GM18505 (cell line): Measurements from ENCODE around the gene HRH4.
A peak's percentile ranks its signal among the peaks of the same experiment; 100 is the strongest.

Source experiments
- ATAC-seq: cut with Tn5 transposase; IDR thresholded peaks from one replicate; pipeline ENCODE4 v1.9.1; 2021; ENCODE audit not compliant: unreplicated experiment
- POLR2A ChIP-seq: IDR thresholded peaks from 4 replicates; pipeline ENCODE4 v1.6.1; 2011; ENCODE audit warnings: borderline replicate concordance; ENCODE audit not compliant: insufficient read depth, insufficient read length; ENCODE audit errors: extremely low read depth

HRH4 gene, protein sequence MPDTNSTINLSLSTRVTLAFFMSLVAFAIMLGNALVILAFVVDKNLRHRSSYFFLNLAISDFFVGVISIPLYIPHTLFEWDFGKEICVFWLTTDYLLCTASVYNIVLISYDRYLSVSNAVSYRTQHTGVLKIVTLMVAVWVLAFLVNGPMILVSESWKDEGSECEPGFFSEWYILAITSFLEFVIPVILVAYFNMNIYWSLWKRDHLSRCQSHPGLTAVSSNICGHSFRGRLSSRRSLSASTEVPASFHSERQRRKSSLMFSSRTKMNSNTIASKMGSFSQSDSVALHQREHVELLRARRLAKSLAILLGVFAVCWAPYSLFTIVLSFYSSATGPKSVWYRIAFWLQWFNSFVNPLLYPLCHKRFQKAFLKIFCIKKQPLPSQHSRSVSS

DNA sequence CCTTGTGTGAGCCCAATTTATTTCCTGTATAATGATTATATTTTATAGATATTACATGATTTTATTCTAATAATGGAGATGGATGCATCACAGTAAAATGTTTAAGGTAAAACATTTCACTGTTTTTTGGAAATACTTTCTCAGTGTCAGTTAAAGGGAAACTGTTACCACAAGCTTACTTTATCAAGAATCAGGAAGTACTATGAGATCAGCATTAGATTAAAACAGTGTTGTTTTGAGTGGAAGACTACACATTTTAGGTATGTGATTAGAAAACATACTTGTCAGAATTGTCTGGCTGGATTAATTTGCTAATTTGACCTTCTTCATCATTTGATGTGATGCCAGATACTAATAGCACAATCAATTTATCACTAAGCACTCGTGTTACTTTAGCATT, at the start of gene HRH4:
TSS of gene HRH4 (plus strand) at position 250 of the 400 bp plus-strand sequence. CDS start at position 342, 92 bp downstream.
- no peak for TF ChIP-seq POLR2A
- no peak for ATAC-seq

DNA sequence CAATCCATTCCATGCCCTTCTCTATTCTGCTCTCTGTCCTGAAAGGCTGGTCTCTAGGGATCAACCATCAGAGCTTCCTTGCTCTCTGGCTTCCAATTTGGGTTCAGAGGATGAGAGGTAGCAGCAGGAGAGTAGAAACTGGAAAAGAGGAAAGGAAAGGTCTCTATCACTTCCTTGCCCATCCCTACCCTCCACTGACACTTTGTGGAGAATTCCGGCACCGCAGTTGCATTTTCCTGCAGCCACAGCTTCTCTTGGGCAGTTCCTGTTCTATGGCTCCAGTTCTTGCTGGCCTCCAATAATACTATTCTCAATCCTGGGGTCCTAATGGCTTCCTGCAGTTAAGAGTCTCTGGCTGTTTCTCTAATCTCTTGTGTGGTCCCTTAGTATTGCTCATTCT, 47.3 kb upstream of the HRH4 start:
- no peak for TF ChIP-seq POLR2A
- no peak for ATAC-seq

DNA sequence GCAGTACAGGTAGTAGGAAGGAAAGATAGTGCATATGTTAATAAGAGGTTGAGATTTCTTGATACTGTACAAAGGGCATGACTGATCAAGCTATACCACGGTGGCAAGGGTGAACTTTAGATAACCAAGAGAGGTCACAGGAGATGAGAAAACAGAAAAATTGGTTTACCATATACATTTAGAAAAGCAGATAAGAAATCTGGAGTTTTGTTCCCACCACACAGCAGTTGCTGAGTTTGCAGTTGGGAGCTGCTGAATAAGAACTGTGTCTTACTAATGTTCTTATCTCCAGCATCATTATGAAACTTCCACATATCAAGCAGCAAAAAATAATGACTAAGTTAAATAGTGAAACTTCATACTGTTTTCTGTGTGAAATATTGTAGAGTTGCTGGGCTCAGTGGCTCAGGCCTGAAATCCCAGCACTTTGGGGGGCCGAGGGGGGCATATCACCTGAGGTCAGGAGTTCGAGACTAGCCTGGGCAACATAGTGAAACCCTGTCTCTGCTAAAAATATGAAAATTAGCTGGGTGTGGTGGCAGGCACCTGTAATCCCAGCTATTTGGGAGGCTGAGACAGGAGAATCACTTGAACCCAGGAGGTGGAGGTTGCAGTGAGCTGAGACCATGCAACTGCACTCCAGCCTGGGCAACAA, 46.0 kb upstream of the HRH4 start:
- TF ChIP-seq POLR2A: no peak
- no peak for ATAC-seq

DNA sequence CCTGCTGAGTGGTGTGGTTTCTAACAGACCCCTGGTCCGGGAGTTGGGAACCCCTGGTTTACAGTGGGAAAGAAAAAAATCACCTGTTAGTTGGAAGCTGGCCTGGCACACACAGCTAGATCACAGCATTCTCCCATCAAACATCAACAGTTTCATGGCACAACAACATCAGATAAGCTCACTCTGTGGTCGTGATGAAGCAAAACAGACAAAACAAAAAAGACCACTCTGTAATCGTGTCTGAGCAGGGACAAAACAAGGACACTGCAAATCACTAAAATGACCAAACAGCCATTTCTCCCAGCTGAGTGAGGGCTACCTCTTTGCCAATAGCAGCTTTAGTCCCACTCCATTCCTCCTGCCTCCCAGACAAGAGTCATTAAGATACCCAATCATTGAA, 43.0 kb upstream of the HRH4 start:
- no peak for ATAC-seq
- no peak for TF ChIP-seq POLR2A

DNA sequence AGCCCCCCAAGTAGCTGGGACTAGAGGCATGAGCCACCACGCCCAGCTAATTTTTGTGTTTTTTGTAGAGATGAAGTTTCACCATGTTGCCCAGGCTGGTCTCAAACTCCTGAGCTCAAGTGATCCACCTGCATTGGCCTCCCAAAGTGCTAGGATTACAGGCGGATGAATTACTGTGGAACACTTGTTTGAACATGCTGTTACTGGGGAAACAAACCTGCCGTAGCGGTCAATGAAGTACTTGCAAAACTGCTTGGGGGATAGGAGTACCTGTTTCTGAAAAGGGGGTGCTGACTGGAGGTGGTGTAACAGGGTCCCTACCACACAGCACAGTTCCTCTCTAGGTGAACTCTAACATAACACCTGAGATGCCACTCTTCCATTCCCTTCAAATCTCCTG, 39.9 kb upstream of the HRH4 start:
- no peak for ATAC-seq
- no peak for TF ChIP-seq POLR2A

DNA sequence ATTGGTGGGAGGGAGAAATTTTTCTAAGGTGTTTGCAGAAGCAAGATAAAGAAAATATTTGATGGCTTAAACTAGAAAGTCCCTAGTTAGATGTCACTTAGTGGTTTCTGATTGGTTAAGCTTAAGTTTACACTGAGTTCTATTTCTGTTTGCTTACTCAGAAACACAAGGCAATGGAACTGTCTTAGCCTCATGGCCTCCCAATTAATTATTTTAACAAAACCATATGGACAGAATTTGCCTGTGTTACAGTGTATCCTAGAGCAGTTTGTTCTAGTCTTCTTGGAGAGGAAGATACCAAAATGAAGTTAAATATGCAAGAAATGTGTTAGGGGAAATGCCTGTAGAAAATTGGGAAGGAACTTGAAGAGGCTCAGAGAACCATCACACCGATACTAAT, 38.6 kb upstream of the HRH4 start:
- ATAC-seq: no peak
- TF ChIP-seq POLR2A: no peak

DNA sequence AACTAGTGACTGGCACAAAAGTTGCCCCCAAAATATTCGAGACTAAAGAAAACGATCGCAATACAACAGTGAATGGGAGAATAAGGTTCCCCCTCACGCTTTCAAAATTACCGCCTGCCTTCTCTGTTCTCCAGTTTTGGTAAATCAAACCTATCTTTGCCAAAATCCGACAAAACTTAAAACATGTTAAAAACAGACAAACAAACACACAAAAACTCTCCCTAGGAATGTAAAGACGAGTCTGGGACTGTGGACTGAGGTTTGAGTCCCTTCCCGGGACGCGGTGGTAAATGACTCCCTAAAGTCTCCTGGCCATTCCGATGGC, 34.4 kb upstream of the HRH4 start:
- no peak for ATAC-seq
- no peak for TF ChIP-seq POLR2A

DNA sequence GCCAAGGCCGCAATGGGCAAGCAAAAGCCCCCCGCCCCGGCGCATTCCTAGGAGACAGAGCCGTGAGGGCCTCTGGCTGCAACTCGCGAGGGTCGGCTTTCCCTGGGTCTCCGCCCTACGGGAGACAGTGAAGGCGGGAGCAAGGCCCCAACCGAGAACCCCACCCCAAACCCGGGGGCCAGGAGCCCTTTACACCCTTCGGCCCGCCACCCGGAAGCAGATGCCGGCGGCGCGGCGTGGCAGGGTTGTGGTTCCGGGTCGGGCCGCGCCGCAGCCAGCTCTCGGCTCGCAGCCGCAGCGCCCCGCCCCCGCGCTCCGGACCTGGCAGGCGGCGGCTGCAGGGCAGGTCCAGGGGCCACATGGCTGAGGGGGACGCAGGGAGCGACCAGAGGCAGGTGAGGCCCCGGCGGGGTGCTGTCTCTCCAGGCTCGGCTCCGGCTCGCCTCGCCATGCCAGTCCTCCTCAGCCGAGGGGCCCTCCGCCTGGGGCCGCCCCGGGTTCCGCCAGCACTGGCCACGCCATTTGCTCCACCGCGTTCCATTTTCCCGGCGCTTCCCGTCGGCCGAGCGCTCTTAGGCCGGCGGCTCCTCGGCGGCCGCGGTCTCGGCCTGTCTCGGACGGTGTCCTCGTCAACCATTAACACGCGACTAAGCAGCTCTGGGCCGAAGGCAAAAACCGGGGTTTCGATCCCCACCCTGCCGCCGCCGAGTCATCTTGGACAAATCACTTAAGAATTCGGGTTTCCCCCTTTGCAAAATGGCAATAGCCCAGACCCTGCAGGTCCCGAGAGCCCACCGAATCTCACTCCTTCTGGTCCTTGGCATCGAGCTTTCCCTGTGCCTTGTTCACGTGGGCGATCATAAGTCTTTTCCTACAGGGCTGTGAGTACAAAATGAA, 33.8 kb upstream of the HRH4 start, which contains the start of gene IMPACT:
TSS of gene IMPACT (plus strand) at position 273 of the 897 bp plus-strand sequence. CDS start at position 360, 87 bp downstream.
- ATAC-seq: peak; percentile 91
- peak; percentile 48 for TF ChIP-seq POLR2A

DNA sequence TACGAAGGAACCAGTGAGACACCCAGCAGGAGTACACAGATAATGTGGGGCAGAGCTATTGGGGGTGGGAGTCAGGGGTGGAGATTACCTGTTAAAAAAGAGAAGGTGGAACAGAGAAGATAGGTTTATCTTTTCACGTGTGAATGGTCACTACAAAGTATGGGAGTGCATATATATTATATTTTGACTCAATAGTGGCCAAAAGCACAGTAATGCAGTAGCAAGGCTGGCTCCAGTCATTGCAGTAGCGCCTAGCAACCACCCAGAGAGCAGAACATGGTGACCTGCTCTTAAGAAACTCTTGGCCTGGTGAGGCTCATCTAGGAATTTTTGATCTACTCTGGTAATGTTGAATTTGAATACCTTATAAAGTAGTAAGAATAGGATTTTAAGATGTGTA, 33.0 kb upstream of the HRH4 start:
- ATAC-seq: no peak
- TF ChIP-seq POLR2A: no peak

DNA sequence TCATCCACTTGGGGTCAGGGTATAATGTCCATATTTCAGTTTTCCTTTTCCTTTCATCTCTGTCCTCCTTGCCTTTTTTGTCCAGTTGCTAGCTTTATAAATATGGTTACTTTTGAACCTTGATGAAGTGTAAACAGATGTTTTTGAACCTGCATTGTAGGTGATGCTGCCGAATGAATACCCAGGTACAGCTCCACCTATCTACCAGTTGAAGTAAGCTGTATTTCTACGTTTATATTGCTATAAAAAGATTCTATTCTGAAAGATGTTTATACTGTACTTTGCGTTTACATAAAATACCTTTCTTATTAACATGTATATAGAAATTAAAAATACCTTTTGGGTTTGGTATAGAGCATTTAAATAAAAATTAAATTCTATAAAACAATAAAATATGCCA, 31.7 kb upstream of the HRH4 start:
- TF ChIP-seq POLR2A: no peak
- no peak for ATAC-seq

DNA sequence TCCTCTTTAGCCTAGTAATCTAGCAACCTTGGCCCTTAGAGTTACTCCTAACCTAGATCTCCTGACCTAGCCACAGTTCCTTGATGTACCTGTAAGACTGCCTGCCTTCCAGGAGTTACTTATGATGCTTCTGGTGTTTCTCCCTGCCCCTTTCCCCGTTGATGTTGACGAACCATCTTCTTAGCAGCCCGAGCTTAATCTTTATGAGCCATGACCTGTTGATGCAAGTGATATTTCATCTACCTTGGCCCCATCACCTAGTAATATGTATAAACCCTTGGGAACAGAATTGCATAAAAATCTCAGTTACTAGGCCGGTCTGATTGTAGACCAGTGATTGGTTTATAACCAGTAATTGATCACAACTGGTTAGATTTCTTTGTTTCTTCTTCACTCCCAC, 31.2 kb upstream of the HRH4 start:
- ATAC-seq: no peak
- TF ChIP-seq POLR2A: no peak

DNA sequence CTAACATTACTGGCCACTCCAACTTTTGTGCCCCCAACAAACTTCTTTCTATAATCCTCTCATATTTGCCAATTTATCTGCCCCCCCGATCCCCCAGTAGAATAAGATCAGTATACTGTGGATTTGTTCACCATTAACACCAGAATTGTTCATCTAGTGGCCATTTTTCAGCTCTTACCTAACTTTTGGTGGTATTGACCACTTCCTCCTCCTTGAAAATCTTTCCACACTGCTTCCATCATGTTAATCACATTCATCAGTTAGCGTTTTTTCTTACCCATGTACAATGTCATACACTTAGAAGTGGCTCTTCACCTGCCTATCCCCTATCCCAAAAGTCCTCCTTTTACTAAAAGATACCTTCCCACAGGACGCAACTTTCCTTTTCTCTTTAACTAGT, 27.8 kb upstream of the HRH4 start:
- no peak for TF ChIP-seq POLR2A
- no peak for ATAC-seq

DNA sequence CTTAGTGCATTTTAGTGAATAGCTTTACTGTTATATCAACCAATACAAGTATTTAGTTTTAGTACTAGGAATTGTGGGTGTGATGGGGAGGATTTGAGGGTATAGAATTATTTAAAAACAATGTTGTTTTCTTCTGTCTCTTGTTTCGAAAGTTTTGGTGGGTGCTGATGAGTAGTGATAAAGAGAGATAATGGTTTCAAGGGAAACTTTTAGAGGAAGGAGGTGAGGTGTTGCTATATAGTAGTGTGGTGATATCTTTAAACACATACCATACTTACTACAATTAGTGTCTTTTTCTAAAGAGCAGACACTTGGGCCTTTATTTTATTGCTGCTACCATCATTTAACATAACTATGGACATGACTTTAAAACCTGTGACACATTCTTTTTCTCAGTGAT, 23.5 kb upstream of the HRH4 start:
- TF ChIP-seq POLR2A: no peak
- no peak for ATAC-seq
